ENCODE measurements around the gene FAM241A. TPM values are rescaled to one million over a fixed set of nuclear protein-coding genes. Genes with fewer than 3 reads are reported as not detected.
A peak's percentile ranks its signal among the peaks of the same experiment; 100 is the strongest.

The FAM241A gene
- total and polyA plus RNA-seq, 9 of the 15 experiments (the other 6 are each of a cell fraction or from before 2014, with no cell fraction given), result 2.3 to 8.5 (median 5.3) TPM

DNA sequence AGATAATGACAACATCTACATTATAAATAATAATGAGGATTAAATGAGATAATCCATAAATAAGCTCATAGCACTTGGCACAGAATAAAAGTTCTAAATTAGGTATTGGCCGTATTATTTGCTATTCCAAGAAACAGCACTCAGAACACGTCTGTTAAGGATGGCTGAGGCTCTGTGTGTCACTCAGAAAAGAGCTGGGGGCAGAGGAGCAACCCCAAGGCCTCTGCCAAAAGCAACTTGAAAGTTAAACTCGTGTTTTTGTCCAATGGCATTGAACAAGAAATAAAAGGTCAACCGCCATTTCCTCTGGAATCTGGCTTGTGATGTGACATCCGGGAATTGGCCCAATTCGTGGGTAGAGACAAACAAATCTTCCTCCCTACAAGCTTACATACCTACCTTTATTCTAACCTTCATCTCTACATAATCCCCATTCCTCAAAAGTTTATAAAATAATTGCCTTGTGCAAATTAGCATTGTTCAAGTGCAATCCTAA lies 42.3 kb upstream of the FAM241A start:
- Histone ChIP-seq H3K4me2 (ENCODE audit: insufficient read depth, low read length) (no peak overlapping the region), H3K9me1 (ENCODE audit: control insufficient read depth, insufficient read depth, low read length) (no peaks in the 10 kb centered on the region), H4K20me1 (replicated peaks; ENCODE audit: control insufficient read depth, insufficient read depth, low read length) (no peaks in the 10 kb centered on the region), H3K36me3 (ENCODE audit: control insufficient read depth, insufficient read depth, low read length) (no peaks in the 10 kb centered on the region), H3K9ac (ENCODE audit: insufficient read depth in 1 of 2, low read depth in 2 of 2, low read length in 2 of 2) (no peak overlapping the region), H3K27ac (ENCODE audit: extremely low read depth, low read depth, low read length) (no peak overlapping the region), H2AFZ (ENCODE audit: low read depth, low read length) (0 out of 2 replicates have a peak overlapping the region, but pooled peaks have one; percentile 12), H3K27me3 (ENCODE audit: control insufficient read depth in 2 of 2, insufficient read depth in 2 of 2, low read length in 2 of 2) (no peaks in the 10 kb centered on the region), H3K4me3 (no peak overlapping the region), H3K79me2 (ENCODE audit: control insufficient read depth, insufficient read depth, low read length) (no peaks in the 10 kb centered on the region), H3K4me1 (replicated peaks in 1 of 2; ENCODE audit: control insufficient read depth in 2 of 2, insufficient read depth in 2 of 2, low read length in 2 of 2) (no peaks in the 10 kb centered on the region), H3K9me3 (replicated peaks; ENCODE audit: control insufficient read depth, insufficient read depth, low read depth, low read length) (no peaks in the 10 kb centered on the region)
- in situ Hi-C loops (cut with MboI) (loop anchor here (10.0 kb wide), 1 partner anchor 422 kb away; no protein-coding TSS in a partner anchor), intact Hi-C loops (cut with micrococcal nuclease) (loop anchor here (10.0 kb wide), 1 partner anchor 532 kb away; the partner anchor contains the start of genes LARP7 and ZGRF1)
- no peak for TF ChIP-seq ATF4 (CRISPR knock-in tag; IDR thresholded peaks at IDR 0.05)
- TF ChIP-seq, protein P1, sequence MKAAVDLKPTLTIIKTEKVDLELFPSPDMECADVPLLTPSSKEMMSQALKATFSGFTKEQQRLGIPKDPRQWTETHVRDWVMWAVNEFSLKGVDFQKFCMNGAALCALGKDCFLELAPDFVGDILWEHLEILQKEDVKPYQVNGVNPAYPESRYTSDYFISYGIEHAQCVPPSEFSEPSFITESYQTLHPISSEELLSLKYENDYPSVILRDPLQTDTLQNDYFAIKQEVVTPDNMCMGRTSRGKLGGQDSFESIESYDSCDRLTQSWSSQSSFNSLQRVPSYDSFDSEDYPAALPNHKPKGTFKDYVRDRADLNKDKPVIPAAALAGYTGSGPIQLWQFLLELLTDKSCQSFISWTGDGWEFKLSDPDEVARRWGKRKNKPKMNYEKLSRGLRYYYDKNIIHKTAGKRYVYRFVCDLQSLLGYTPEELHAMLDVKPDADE (conservative IDR thresholded peaks at IDR 0.05; ENCODE audit: control insufficient read depth, low read depth, low read length), result no peak
- TF ChIP-seq IFI16 (CRISPR knock-in tag; IDR thresholded peaks at IDR 0.05), result no peak
- TF ChIP-seq, protein P2, sequence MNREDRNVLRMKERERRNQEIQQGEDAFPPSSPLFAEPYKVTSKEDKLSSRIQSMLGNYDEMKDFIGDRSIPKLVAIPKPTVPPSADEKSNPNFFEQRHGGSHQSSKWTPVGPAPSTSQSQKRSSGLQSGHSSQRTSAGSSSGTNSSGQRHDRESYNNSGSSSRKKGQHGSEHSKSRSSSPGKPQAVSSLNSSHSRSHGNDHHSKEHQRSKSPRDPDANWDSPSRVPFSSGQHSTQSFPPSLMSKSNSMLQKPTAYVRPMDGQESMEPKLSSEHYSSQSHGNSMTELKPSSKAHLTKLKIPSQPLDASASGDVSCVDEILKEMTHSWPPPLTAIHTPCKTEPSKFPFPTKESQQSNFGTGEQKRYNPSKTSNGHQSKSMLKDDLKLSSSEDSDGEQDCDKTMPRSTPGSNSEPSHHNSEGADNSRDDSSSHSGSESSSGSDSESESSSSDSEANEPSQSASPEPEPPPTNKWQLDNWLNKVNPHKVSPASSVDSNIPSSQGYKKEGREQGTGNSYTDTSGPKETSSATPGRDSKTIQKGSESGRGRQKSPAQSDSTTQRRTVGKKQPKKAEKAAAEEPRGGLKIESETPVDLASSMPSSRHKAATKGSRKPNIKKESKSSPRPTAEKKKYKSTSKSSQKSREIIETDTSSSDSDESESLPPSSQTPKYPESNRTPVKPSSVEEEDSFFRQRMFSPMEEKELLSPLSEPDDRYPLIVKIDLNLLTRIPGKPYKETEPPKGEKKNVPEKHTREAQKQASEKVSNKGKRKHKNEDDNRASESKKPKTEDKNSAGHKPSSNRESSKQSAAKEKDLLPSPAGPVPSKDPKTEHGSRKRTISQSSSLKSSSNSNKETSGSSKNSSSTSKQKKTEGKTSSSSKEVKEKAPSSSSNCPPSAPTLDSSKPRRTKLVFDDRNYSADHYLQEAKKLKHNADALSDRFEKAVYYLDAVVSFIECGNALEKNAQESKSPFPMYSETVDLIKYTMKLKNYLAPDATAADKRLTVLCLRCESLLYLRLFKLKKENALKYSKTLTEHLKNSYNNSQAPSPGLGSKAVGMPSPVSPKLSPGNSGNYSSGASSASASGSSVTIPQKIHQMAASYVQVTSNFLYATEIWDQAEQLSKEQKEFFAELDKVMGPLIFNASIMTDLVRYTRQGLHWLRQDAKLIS (CRISPR knock-in tag; IDR thresholded peaks at IDR 0.05), result no peak
- FAIRE-seq (no peak), DNase-seq (ENCODE audit: extremely low read depth in 1 of 4, low spot score in 3 of 4) (no peak), ATAC-seq (no peak)
- BruUV-seq (replicated peaks), result no TSS peak
- CTCF ChIA-PET (ENCODE audit: low intra/inter-chr PET ratio), result no interaction called here
- POLR2A ChIA-PET, result no interaction called here
- WGBS (ENCODE audit: insufficient coverage, low coverage, missing lambda C conversion rate), result 40% methylated on average over 6 of the region's 6 CpGs

Measured in K562 (cell line).